H54 (cell line): Measurements from ENCODE around the gene INPP5F.

Source experiments
- DNase-seq: peaks from one replicate; pipeline ENCODE4 v3.0.0; 2011; ENCODE audit warnings: low spot score, mixed read lengths; ENCODE audit not compliant: insufficient read length
- FAIRE-seq: peaks from 3 replicates; lab custom pipeline; 2011; peaks lifted over from hg19 to GRCh38; lab: Jason Lieb, UNC
- POLR2A ChIP-seq: IDR thresholded peaks from 2 replicates; pipeline ENCODE4 v1.6.1; 2011; ENCODE audit warnings: low read depth, mild to moderate bottlenecking, low read length

The INPP5F gene

DNA sequence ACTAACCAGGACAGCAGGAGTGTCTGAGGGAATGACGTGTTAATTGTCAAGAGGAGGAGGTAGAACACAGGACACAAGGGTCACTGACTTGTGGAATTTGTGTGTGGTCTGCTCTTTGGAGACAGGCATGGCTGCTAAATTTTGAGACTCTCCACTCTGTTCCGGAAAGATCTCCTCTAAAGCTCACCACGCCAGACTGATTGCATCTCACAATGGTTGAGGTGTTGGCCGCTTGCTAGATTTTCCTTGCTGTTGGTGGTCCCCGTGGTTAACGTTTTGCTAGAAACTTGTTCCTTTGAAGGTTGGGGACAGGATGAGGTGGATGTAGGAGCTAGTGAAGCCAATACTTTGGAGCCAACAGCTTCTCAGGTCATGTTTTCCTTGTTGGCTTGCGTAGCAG is 89.8 kb downstream of the INPP5F start:
- DNase-seq, result no peak
- TF ChIP-seq POLR2A, result no peak
- no peak for FAIRE-seq

DNA sequence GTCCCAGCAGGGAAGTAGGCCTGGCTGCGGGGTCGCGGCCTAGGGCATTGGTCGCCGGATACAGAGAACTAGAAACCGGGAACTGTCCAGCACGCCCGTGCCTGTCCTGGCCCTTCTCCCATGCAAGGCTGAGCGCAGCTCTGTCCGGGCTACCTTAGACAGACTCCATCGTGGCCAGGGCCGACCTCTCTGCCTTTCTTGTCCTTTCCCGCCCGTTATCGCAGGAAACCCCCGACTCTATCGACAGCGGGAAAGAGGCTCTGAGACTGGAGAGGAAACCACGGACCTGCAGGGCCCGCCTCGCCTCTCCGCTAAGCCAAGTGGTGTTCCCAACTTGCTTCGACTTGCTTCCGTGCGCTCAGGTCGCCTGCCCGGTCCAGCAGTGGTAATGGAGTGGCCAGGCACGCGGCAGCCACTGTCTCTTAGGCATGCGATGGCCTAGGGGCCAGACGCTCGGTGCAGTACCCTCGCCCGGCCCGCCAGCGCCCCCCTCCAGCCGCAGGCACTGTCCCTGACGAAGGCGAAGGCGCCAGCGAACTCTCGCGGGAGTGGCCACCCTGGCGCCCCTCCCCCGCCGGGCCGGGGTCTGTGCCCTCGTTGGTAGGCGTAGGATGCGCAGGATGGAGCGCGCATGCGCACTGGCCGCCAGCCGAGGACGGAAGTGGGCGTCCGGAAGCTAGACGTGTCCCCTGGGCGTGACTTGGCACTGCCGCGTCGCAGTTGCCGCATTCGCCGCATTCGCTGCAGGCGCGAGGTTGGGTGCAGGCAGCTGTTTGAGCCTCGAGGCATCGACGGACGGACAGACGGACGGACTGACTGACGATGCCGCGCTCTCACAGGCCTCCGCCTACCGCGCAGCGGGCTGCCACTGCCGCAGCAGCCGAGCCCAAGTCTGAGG is 92.4 kb downstream of the INPP5F start:
- DNase-seq (no peak), FAIRE-seq (no peak)
- TF ChIP-seq POLR2A, result no peak

DNA sequence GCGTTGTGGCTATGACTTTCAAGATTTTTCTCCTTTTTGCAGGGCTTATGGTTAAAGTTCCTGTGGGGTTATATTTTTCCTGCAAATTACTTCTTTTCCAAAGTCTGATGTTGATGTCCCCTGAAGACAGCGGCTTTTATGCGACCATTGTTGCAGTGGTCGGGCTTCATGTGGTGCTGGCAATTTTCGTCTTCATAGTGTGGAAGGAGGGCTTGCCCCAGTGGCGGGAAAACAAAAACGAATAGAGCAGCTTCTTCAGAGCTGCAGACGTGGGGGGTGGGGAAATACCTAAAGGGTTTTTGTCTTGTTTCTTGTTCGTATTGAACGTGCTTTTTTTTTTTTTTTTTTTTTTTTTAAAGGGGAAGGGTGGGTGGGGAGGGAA is 93.0 kb downstream of the INPP5F start:
- TF ChIP-seq POLR2A, result no peak
- FAIRE-seq (no peak), DNase-seq (no peak)

DNA sequence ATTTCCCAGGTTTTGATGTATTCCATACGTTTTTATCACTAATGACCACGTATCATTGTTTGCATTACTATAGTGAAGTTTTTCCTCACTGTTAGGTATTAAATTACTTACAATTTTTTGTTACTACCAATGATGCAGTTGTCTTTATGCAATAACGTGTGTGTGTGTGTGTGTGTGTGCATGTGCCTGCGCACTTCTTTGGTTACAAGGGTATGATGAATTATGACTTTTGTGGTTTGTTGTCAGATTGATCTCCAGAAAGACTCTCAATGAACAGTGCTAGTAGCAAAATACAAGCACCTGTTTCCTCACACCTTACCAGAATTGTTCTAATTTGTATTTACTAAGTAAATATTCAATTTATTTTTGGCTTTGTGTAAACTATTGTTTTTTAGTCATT is 95.3 kb downstream of the INPP5F start:
- FAIRE-seq, result no peak

DNA sequence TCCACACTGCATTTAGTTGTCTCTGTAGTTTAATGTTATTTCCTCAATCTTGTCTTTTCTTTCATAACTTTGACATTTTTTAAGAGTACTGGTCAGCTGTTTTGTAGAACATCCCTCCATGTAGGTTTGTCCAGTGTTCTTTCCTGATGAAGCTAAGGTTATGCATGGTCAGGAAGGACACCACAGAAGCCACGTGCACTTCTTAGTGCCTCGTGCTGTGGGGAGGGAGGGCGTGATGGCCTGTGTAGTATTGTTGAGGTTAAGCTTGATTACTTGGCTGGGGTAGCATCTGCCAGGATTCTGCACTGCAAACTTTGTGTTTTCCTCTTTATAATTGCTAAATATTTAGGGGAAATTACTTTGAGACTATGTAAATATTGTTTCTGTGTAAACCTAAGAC is 98.4 kb downstream of the INPP5F start:
- no peak for TF ChIP-seq POLR2A

More for the DNA sequence above, 95.3 kb downstream of the INPP5F start:
- no peak for DNase-seq
- no peak for TF ChIP-seq POLR2A

DNA sequence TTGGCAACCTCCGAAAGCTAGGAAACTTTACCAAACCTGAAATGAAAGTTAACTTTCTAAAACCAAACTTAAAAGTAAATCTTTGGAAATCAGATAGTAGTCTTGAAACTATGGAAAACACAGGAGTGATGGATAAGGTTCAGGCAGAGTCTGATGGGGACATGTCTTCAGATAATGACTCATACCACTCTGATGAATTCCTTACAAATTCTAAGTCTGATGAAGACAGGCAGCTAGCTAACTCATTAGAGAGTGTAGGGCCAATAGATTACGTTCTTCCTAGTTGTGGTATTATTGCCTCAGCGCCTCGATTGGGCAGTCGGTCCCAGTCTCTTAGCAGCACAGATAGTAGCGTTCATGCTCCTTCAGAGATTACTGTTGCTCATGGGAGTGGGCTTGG is 100.9 kb downstream of the INPP5F start:
- FAIRE-seq (no peak), DNase-seq (no peak)
- no peak for TF ChIP-seq POLR2A

More for the DNA sequence above, 98.4 kb downstream of the INPP5F start:
- no peak for FAIRE-seq
- DNase-seq, result no peak

DNA sequence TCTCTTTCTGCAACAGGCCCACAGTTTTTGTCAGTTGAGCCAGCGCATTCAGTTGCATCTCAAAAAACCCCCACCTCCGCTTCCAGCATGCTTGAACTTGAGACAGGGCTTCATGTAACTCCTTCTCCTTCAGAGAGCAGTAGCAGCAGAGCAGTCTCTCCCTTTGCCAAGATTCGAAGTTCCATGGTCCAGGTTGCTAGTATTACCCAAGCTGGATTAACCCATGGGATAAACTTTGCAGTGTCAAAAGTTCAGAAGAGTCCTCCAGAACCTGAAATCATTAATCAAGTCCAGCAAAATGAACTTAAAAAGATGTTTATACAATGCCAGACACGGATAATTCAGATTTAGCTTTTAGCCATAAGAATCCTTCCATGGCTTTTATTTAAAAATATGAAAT is 101.6 kb downstream of the INPP5F start:
- no peak for TF ChIP-seq POLR2A
- no peak for FAIRE-seq
- no peak for DNase-seq

DNA sequence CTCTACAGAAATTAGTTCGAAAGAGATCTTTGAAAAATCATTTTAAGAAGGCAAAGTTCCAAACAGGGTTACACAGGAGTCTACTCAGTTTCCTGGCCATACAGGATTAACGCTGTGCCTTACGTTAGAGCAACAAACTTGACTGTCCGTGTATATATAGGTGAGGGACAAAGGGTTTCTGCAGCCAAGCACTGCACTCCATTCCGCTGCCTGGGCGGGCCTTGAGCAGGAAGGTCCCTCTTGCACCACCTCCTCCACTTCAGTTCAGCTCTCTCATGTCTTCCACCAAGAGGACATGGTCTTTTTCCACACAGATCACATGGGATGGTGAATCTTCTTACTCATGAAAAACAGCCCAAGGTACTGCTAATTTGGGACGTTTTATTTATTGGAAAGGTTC is 103.6 kb downstream of the INPP5F start:
- TF ChIP-seq POLR2A, result no peak
- FAIRE-seq (no peak), DNase-seq (no peak)

DNA sequence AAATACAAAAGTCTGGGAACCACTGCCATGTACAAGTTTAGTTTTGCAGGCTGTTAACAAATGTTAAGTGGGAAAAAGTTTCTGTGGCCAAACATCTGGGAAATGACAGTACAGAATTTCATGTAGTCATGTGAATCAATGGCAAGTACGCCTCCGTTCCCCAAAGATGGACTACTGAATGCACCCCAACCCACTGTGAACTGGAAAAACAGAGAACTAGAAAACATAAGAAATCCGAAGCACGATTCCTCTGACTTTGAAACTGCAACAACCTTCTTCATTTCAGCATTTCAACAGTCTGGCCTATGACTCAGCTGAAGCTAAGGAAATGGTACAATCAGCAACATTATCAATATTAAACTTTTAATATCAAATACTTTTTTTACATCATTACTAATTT is 105.0 kb downstream of the INPP5F start:
- FAIRE-seq, result no peak
- no peak for DNase-seq

DNA sequence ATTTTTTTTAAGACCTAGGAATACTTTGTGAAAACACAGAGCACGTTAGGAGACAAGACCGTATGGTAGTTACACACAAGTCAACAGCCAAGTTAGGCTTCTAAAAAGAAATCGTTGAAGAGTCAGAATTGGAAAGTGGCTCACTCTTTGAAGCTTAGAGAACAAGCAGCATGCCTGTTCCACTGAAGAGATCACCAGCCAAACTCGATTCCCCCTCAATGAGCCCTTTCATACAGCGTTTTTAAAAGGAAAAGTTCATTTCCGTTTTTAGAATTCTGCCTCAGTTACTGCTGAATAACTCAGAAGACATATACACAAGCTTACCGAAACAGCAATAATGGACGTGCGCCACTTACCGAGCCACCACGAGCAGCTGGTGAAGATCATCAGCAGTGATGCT is 105.8 kb downstream of the INPP5F start:
- FAIRE-seq, result no peak
- TF ChIP-seq POLR2A, result no peak
- no peak for DNase-seq

More for the DNA sequence above, 105.0 kb downstream of the INPP5F start:
- TF ChIP-seq POLR2A, result no peak

DNA sequence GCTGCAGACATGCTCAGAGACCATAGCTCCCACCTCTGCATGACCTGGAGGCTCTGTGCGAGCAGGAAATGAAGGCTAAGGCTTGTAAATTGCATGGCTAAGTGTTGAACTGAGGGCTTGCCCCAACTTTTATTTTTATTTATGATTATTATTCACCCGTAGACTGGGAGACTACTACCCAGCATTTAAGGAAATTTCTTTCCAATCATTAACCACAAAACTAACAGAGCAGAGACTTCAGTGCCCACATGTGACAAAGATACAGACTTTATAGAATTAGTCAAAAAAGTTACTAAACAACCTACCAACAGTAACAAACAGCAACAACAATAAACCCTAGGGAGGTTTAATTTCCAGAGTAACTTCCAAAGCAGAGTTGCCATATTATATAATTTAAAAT is 107.1 kb downstream of the INPP5F start:
- no peak for TF ChIP-seq POLR2A
- FAIRE-seq (no peak), DNase-seq (no peak)

DNA sequence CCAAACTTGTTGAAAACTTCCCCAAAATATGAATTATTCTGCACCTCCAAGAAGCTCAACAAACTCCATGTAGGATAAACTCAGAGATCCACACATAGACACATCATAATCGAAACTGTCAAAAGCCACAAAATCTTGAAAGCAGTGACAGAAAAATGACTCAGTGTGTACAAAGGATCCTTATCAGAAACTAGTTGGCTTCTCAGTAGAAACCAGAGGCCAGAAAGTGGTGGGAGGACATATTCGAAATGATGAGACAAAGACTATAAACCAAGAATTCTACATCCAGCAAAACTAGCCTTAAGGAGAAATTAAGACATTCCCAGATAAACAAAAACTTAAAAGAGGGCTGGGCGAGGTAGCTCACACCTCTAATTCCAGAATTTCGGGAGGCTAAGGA is 108.3 kb downstream of the INPP5F start:
- FAIRE-seq (no peak), DNase-seq (no peak)
- no peak for TF ChIP-seq POLR2A

DNA sequence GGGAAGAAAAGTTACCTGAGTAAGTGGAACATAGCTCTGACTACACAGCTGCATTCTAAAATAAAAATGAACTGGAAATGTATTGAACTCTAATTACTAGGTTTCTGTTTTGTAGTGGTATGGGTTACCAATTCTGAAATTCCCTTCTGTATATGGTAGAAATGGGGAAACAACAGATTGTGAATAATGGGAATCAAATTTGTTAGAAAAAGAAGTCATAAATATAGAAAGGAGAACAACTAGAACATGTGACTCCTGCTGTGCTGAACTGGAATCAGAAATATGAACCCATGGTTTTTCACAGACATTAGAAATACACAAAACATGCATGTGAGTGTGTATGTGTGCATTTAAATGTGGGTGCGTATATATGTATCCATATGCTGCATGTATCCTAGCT is 119.8 kb downstream of the INPP5F start:
- FAIRE-seq (no peak), DNase-seq (no peak)
- TF ChIP-seq POLR2A, result no peak

DNA sequence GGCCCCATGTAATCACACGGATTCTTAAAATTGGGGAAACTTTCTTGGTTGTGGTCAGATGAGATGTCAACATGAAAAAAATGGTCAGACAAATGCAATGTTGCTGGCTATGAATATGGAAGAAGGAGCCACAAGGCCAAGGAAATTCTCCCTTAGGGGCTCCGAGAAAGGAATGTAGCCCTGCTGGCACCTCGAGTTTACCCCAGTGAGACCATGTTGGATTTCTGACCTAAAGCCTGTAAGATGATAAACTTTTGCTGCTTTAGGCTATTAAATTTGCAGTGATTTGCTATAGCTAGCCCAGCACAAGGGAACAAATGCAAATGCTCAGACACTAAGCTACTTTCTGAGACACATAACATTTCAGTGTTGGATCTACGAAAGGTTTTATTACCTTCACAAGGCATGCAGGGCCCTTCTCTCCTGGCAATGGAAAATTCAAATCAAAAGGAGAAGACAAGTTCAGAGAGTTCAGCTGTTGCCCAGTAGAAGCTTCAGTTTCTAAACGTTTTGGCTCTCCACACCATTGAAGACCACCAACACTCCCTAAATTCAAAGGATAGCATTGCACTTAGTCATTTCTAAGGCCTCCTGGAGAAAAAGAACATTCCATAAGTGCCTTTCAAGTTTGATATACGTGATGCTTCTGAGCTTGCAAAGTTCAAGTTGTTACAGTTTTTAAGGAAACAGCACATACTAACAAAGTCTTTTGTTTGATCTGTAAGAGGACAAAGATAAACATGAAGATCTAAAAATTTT is 123.4 kb downstream of the INPP5F start:
- no peak for TF ChIP-seq POLR2A
- peak; percentile 14 for DNase-seq
- FAIRE-seq, result no peak

DNA sequence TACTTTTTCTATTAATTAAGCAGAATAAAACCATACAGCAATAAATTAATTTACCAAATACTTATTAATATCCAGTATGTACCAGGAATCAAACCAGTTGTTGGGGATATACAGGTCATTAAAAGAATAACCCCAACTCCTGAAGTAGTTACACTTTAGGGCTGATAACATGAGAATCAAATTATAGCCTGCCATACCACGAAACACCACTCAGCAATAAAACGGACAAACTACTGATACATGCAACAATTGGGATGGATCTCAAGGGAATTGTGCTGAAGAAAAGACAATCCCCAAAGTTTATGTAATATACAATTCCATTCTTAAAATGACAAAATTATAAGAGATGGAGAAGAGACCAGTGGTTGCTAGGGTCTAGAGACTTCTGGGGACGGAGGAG is 124.1 kb downstream of the INPP5F start:
- no peak for FAIRE-seq
- no peak for DNase-seq
- no peak for TF ChIP-seq POLR2A
